COLO668 (cell line): ENCODE measurements around the gene EIF2S2.
A peak's percentile ranks its signal among the peaks of the same experiment; 100 is the strongest.
"Not testable (repeated sequence)": the region's sequence is repeated elsewhere in the genome, so short reads cannot be mapped to it uniquely, and the experiment has no call there.

Experiments
- DNase-seq: peaks from one replicate; lab custom pipeline; 2025; ENCODE audit not compliant: unreplicated experiment; lab: John Stamatoyannopoulos, UW

EIF2S2 gene

GRCh38 chr20:34111702-34112599, at the start of gene EIF2S2:
EIF2S2 (minus strand) TSS chr20:34112243; CDS start chr20:34112110, 133 bp downstream.
- peak; percentile 99 for DNase-seq

DNA sequence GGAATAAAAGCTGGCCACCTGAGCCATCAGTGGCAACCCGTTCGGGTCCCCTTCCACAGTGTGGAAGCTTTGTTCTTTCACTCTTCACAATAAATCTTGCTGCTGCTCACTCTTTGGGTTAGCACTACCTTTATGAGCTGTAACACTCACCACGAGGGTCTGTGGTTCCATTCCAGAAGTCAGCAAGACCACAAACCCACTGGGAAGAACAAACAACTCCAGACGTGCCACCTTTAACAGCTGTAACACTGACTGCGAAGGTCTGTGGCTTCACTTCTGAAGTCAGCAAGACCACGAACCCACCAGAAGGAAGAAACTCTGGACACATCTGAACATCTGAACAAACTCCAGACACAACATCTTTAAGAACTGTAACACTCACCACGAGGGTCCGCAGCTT, 45.7 kb upstream of the EIF2S2 start:
- DNase-seq, result not testable (repeated sequence)

GRCh38 chr20:34155836-34156235, 43.8 kb upstream of the EIF2S2 start:
- no peak for DNase-seq

- not testable (repeated sequence) for DNase-seq
Observed at GRCh38 chr20:34153169-34153568, 41.1 kb upstream of the EIF2S2 start.

DNA sequence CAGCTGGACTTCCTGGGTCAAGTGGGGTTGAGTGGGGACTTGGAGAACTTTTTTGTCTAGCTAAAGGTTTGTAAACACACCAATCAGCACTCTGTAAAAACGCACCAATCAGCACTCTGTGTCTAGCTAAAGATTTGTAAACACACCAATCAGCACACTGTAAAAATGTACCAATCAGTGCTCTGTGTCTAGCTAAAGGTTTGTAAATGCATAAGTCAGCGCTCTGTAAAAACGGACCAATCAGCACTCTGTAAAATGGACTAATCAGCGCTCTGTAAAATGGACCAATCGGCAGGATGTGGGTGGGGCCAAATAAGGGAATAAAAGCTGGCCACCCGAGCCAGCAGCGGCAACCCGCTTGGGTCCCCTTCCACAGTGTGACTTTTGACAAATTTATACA, 40.0 kb upstream of the EIF2S2 start:
- DNase-seq, result not testable (repeated sequence)

DNA sequence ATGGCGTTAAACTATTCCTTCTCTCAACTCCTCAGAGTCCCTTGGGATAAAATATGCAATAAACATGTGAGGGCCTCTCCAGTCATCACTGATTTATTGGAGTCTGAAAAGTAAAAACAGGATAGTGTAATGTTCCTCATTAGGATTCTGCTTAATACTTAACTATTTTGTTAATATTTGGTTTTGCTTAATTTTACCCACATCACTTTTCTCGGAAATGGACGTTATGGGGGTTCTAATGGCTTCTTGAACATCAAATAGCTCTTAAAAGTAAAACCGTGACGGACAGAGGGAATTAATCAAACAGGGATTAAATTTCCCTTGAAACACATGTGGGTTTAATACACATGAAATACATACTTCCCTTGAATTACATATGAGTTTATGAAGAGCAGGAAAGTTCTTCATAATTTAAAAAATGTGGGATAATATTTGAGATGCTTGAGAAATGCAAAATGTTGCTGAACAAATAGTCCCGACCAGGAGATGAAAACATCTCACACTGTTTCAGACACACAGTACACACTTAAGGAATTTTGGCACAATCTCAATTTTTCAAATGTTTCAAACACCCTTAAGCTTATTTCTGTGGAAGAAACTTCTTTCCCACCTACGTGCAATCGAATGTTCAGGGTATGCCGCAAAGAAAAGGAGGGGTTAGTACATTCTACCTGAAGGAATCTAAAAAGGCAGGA, 38.4 kb upstream of the EIF2S2 start:
- no peak for DNase-seq

GRCh38 chr20:34145280-34145819, 33.3 kb upstream of the EIF2S2 start:
- DNase-seq, result no peak

DNA sequence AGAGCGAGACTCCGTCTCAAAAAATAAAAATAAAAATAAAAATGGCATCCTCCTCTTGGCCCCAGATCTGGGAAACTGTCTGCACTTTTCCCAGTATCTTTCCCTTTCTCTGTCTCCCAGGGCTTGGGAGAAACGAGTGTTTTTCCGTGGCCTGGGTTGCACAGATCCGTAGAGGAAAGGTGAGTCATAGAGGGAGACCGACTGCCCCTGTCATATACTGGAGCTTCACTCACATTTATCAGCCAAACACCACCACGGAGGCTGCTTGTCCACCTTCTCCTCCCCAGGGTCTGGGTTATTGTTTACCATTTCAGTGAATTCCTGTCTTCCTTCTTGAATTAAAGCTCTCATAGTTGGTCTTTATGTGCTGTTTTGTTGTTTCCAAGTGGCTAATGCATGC, 31.9 kb upstream of the EIF2S2 start:
- no peak for DNase-seq

DNA sequence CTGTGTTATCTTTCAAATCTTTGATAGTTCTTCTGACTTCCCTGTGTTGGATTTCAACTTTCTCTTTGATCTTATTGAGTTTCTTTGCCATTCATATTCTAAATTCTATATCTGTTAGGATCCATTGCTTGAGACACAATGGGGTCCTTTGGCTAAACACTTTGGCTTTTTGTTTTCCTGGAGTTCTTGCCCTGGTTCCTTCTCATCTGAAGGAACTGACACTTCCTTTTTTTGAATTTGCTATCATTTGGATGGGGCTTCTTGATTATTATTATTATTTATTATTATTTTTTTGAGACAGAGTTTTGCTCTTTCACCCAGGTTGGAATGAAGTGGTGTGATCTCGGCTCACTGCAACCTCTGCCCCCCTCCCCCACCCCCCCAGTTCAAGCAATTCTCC, 30.1 kb upstream of the EIF2S2 start:
- DNase-seq, result no peak

GRCh38 chr20:34141293-34141692, 29.2 kb upstream of the EIF2S2 start:
- DNase-seq, result no peak

DNA sequence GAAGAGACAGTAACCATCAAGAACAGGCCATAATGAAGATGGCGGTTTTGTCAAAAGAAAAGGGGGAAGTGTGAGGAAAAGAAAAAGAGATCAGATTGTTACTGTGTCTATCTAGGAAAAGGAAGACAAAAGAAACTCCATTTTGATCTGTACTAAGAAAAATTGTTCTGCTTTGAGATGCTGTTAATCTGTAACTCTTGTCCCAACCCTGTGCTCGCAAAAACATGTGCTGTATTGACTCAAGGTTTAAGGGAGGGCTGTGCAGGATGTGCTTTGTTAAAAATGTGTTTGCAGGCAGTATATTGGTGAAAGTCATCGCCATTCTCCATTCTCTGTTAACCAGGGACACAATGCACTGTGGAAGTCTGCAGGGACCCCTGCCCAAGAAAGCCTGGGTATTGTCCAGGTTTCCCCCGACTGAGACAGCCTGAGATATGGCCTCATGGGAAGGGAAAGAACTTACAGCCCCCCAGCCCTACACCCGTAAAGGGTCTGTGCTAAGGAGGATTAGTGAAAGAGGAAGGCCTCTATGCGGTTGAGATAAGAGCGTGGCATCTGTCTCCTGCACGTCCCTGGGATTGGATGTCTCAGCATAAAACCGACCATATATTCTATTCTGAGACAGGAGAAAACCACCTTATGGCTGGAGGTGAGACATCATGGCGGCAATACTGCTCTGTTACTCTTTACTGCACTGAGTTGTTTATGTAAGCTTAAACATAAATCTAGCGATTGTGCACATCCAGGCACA, 23.7 kb upstream of the EIF2S2 start:
- DNase-seq, result not testable (repeated sequence)

- not testable (repeated sequence) for DNase-seq
Observed at GRCh38 chr20:34133365-34133860, 21.4 kb upstream of the EIF2S2 start.

DNA sequence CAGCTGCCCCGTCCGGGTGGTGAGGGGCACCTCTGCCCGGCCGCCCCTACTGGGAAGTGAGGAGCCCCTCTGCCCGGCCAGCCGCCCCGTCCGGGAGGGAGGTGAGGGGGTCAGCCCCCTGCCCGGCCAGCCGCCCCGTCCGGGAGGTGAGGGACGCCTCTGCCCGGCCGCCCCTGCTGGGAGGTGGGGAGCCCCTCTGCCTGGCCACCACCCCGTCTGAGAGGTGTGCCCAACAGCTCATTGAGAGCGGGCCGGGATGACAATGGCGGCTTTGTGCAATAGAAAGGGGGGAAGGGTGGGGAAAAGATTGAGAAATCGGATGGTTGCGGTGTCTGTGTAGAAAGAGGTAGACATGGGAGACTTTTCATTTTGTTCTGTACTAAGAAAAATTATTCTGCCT, 20.9 kb upstream of the EIF2S2 start:
- DNase-seq, result not testable (repeated sequence)

DNA sequence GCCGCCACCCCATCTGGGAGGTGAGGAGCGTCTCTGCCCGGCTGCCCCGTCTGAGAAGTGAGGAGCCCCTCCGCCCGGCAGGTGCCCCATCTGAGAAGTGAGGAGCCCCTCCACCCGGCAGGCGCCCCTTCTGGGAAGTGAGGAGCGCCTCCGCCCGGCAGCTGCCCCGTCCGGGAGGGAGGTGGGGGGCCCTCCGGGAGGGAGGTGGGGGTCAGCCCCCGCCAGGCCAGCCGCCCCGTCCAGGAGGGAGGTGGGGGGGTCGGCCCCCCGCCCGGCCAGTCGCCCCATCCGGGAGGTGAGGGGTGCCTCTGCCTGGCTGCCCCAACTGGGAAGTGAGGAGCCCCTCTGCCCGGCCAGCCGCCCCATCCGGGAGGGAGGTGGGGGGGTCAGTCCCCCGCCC, 20.4 kb upstream of the EIF2S2 start:
- not testable (repeated sequence) for DNase-seq

- no peak for DNase-seq
Observed at GRCh38 chr20:34131491-34131890, 19.4 kb upstream of the EIF2S2 start.

- peak; percentile 70 for DNase-seq
Observed at GRCh38 chr20:34129518-34130162, 17.6 kb upstream of the EIF2S2 start.

GRCh38 chr20:34127792-34128191, 15.7 kb upstream of the EIF2S2 start:
- DNase-seq, result no peak

GRCh38 chr20:34124469-34125249, 12.6 kb upstream of the EIF2S2 start:
- no peak for DNase-seq

DNA sequence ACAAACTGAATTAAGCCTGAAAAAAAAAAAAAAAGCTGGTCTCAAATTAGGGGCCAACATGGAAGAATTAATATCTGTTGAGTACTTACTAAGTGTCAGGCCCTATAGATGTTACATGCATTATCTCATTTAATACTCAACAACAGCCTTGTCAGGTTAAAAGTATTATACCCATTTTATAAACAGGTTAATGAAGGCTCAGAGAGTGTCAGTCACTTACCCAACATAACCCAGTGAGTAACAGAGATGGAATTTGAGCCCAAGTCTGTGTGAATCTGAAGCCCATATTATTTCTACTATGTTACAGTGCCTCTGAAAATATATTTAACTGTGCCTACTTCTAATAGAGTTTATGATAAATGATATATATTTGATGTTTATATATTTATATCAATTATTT, 11.3 kb upstream of the EIF2S2 start:
- no peak for DNase-seq
